Neural cell (in vitro differentiated cells): Measurements from ENCODE around the gene DIP2C.

Experiments
- EP300 ChIP-seq: fragments of 450-650 bp; conservative IDR thresholded peaks from 2 replicates; pipeline ENCODE4 v1.6.1; 2014; ENCODE audit warnings: antibody characterized with exemption, mild to moderate bottlenecking, moderate library complexity; ENCODE audit not compliant: poor library complexity, severe bottlenecking
- EZH2 ChIP-seq: fragments of 200-600, 300-800 bp; shearing (Covaris generic), sonication (generic); IDR thresholded peaks from 2 replicates; pipeline ENCODE4 v1.6.1; 2014; ENCODE audit warnings: antibody characterized with exemption, low read length, borderline replicate concordance, mild to moderate bottlenecking; ENCODE audit not compliant: insufficient read depth, poor library complexity, severe bottlenecking
- POLR2AphosphoS5 ChIP-seq: IDR thresholded peaks from 2 replicates; pipeline ENCODE4 v1.6.1; 2012
- RAD21 ChIP-seq: fragments of 450-650 bp; conservative IDR thresholded peaks from 2 replicates; pipeline ENCODE4 v1.6.1; 2014; ENCODE audit warnings: antibody characterized with exemption, mild to moderate bottlenecking, moderate library complexity
- TAF1 ChIP-seq: IDR thresholded peaks from 2 replicates; pipeline ENCODE4 v1.6.1; 2012; ENCODE audit warnings: low read depth
- TF ChIP-seq, protein P1 (sequence below): fragments of 450-650 bp; IDR thresholded peaks from 2 replicates; pipeline ENCODE4 v1.5.1; 2014; ENCODE audit warnings: antibody characterized with exemption, mild to moderate bottlenecking, moderate library complexity; ENCODE audit not compliant: poor library complexity, severe bottlenecking

- TF ChIP-seq, protein P1, sequence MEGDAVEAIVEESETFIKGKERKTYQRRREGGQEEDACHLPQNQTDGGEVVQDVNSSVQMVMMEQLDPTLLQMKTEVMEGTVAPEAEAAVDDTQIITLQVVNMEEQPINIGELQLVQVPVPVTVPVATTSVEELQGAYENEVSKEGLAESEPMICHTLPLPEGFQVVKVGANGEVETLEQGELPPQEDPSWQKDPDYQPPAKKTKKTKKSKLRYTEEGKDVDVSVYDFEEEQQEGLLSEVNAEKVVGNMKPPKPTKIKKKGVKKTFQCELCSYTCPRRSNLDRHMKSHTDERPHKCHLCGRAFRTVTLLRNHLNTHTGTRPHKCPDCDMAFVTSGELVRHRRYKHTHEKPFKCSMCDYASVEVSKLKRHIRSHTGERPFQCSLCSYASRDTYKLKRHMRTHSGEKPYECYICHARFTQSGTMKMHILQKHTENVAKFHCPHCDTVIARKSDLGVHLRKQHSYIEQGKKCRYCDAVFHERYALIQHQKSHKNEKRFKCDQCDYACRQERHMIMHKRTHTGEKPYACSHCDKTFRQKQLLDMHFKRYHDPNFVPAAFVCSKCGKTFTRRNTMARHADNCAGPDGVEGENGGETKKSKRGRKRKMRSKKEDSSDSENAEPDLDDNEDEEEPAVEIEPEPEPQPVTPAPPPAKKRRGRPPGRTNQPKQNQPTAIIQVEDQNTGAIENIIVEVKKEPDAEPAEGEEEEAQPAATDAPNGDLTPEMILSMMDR = no peak
- TF ChIP-seq POLR2AphosphoS5 (no peak), RAD21 (no peak), EZH2 (no peak), TAF1 (no peak), EP300 (no peak)
Measured at GRCh38 chr10:227014-227413, 462.5 kb downstream of the DIP2C start.
